HG02981 (cell line): Measurements from ENCODE around the gene C1S.
"Not testable (repeated sequence)": the region's sequence is repeated elsewhere in the genome, so short reads cannot be mapped to it uniquely, and the experiment has no call there.

Experiments used
- ATAC-seq: cut with Tn5 transposase; IDR thresholded peaks from one replicate; pipeline ENCODE4 v1.9.1; 2021; ENCODE audit warnings: mild to moderate bottlenecking, moderate library complexity; ENCODE audit not compliant: unreplicated experiment

The C1S gene

GRCh38 chr12:7046383-7047105 is 14.0 kb upstream of the C1S start:
- no peak for ATAC-seq

GRCh38 chr12:7047306-7047705 is 13.2 kb upstream of the C1S start:
- ATAC-seq, result no peak

DNA sequence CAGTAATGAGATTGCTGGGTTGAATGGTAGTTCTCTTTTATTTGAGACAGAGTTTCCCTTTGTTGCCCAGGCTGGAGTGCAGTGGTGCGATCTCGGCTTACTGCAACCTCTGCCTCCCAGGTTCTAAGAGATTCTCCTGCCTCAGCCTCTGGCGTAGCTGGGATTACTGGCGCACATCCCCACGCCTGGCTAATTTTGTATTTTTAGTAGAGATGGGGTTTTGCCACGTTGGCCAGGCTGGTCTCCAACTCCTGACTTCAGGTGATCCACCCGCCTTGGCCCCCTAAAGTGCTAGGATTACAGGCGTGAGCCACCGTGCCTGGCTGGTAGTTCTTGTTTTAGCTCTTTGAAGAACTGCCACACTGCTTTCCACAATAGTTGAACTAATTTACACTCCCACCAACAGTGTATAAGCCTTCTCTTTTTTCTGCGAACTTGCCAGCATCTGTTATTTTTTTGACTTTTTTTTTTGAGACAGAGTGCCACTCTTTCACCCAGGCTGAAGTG is 11.0 kb upstream of the C1S start:
- not testable (repeated sequence) for ATAC-seq

- ATAC-seq, result not testable (repeated sequence)
These were observed 10.5 kb upstream of the C1S start for GRCh38 chr12:7049973-7050372.

- ATAC-seq, result no peak
These were observed 5.6 kb upstream of the C1S start for GRCh38 chr12:7054925-7055324.

- not testable (repeated sequence) for ATAC-seq
These were observed 4.8 kb upstream of the C1S start for GRCh38 chr12:7055736-7056135.

DNA sequence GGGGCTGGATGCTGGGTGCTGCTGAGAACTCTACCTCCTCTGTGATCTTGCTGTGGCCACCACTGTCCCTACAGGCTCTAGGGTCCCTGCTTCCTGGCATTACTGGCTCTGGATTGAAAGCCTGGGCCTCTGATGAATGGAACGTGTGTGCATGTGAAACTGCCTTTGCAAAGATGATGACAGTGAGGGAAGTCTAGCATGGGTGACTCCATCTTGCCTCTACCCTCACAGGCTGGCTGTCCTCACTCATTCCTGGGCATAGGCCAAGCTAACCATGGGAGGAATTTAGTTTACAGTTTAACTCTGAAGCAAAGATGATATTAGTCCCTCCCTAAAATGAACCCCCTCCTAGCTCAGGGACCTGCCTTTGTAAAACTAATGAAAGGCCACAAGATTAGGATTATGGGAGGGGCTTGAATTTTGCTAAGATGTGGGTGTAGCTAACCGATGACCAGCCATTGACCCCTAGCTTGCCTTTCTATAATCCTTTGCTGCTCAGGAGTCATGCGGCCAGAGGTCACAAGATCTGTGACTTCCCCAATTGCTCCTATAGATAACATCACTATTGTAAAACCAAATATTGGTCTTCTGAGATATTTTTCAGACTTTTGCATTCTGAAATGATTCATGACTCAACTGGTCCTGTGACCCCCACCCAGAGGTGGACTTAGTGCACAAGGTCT is 2.2 kb upstream of the C1S start:
- ATAC-seq, result no peak

DNA sequence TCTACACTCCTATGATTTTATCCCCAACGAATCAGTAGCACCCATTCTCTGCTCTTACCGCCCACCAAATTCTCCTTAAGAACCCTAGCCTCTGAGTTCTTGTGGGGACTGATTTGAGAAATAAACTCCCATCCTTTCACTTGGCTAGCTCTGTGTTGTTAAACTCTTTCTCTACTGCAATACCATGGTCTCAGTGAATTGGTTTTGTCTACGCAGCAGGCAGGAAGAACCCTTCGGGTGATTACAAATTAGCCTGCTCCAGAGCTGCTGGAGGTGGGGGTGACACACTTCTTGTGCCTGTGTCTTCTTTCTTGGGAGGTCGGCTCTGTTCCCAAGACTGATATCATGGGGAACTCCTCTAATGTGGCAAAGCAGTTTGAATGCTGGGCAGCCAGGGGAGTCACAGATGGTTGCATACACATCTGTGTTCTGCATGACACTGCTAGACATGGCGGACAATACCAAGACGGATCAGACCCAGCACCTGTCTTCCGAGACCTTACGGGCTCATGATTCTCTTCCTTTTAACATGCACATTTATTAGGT is 1.6 kb upstream of the C1S start:
- no peak for ATAC-seq

GRCh38 chr12:7059780-7060179 is 738 bp upstream of the C1S start:
- ATAC-seq, result no peak

GRCh38 chr12:7061138-7061537 is 620 bp downstream of the C1S start:
- ATAC-seq, result no peak

GRCh38 chr12:7061596-7061995 is 1.1 kb downstream of the C1S start:
- ATAC-seq, result no peak

- no peak for ATAC-seq
These were observed 4.0 kb downstream of the C1S start for GRCh38 chr12:7064516-7064915.

GRCh38 chr12:7065073-7065623 is 4.6 kb downstream of the C1S start:
- ATAC-seq, result no peak

DNA sequence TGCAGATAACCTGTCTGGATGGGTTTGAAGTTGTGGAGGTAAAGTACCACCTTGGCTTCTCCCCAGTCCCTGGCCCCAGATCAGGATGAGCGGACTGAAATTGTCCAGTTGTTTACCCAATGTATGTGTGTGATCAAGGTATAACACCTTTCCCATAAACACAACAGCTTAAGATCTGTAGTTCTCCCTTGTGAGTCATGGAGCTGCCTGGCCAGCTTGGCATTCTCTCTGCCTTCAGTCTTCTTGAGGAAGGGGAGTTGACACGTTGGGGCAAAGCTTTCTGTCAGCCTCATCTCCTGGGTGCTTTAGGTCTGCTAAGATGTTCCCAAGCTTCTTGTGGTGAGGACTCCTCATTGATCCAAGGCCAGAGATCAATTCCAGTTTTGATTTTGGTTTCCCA is 6.1 kb downstream of the C1S start:
- no peak for ATAC-seq

GRCh38 chr12:7067096-7067495 is 6.6 kb downstream of the C1S start:
- no peak for ATAC-seq

GRCh38 chr12:7068240-7068993 is 7.9 kb downstream of the C1S start:
- ATAC-seq, result no peak

- no peak for ATAC-seq
These were observed 8.5 kb downstream of the C1S start for GRCh38 chr12:7068994-7069346.

DNA sequence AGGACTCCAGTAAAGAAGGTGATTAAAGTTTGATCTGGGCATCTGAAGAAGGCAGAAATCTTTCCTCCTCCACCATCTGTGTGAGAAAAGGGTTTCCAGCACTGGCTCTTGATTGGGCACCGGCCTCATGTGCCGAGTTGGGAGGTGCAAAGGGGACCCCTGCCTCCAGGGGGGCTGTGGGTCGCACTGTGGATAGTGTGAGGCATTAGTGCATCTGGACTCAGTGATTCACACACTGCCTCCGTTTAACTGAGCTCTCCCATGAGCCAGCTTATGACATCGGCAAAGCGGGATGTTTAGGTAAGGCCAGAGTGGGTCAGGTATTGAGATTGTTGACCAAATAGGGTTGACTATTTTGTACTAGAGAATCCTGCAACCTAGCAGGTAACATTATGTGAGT is 8.9 kb downstream of the C1S start:
- no peak for ATAC-seq

GRCh38 chr12:7072035-7072434 is 11.5 kb downstream of the C1S start:
- no peak for ATAC-seq

DNA sequence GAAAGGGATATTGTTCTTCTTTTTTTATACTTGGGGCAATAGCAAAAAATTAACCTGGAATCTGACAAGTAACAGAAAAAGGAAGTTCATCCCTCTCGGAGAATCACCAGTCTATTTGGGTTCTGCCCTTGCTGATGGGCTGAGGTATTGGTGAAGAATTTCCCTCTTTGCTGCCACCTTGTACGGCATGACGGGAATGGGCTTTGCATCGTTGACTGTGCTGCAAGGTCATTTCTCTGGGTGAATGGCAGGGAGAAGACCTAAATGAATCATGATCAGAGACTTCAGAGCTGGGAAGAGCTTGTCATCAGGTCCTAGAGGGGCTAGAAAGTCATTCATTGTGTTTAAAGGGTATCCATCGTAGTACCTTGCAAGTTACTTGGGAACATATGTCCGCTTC is 12.0 kb downstream of the C1S start:
- ATAC-seq, result no peak

- no peak for ATAC-seq
These were observed 13.4 kb downstream of the C1S start for GRCh38 chr12:7073946-7074345.
